M059J (cell line): ENCODE results near the gene RSRC1. TPM values are rescaled to one million over a fixed set of nuclear protein-coding genes. Genes with fewer than 3 reads are reported as not detected.
"Not testable (repeated sequence)": the region's sequence is repeated elsewhere in the genome, so short reads cannot be mapped to it uniquely, and the experiment has no call there.

Source experiments
- DNase-seq: peaks from one replicate; pipeline ENCODE4 v3.0.0-alpha.2; 2012; ENCODE audit warnings: low read depth
- total RNA-seq: library from RNA; depleted of rRNA; stranded (reverse); fragments of >200 nt; shearing (Covaris generic); gene quantifications from 2 replicates; pipeline ENCODE4 v1.2.3, GENCODE V29; 2014

RSRC1 gene
- total RNA-seq, 1 experiment from 2014 or later, result 61.0 TPM

- not testable (repeated sequence) for DNase-seq
Observed at GRCh38 chr3:158329696-158330441, 220.0 kb downstream of the RSRC1 start.

- DNase-seq, result peak; percentile 36
Observed at GRCh38 chr3:158330870-158331269, 221.0 kb downstream of the RSRC1 start.

- no peak for DNase-seq
Observed at GRCh38 chr3:158333736-158334135, 223.8 kb downstream of the RSRC1 start.

GRCh38 chr3:158337110-158337509 is 227.2 kb downstream of the RSRC1 start:
- DNase-seq, result no peak

GRCh38 chr3:158339638-158340037 is 229.7 kb downstream of the RSRC1 start:
- DNase-seq, result no peak

- DNase-seq, result not testable (repeated sequence)
Observed at GRCh38 chr3:158340951-158341350, 231.1 kb downstream of the RSRC1 start.

- peak; percentile 61 for DNase-seq
Observed at GRCh38 chr3:158347966-158348365, 238.1 kb downstream of the RSRC1 start.

- DNase-seq, result no peak
Observed at GRCh38 chr3:158350971-158351370, 241.1 kb downstream of the RSRC1 start.

GRCh38 chr3:158352551-158352950 is 242.7 kb downstream of the RSRC1 start:
- DNase-seq, result no peak

GRCh38 chr3:158354713-158355112 is 244.8 kb downstream of the RSRC1 start:
- no peak for DNase-seq

- DNase-seq, result no peak
Observed at GRCh38 chr3:158355623-158356588, 246.0 kb downstream of the RSRC1 start.

- DNase-seq, result no peak
Observed at GRCh38 chr3:158359339-158359738, 249.4 kb downstream of the RSRC1 start.

- DNase-seq, result no peak
Observed at GRCh38 chr3:158360756-158361448, 251.0 kb downstream of the RSRC1 start.

GRCh38 chr3:158368271-158368670 is 258.4 kb downstream of the RSRC1 start:
- DNase-seq, result no peak

- no peak for DNase-seq
Observed at GRCh38 chr3:158369279-158369678, 259.4 kb downstream of the RSRC1 start.

- DNase-seq, result no peak
Observed at GRCh38 chr3:158379517-158379916, 269.6 kb downstream of the RSRC1 start.

- DNase-seq, result peak; percentile 10
Observed at GRCh38 chr3:158381262-158381868, 271.5 kb downstream of the RSRC1 start.

GRCh38 chr3:158382479-158382878 is 272.6 kb downstream of the RSRC1 start:
- no peak for DNase-seq

- DNase-seq, result no peak
Observed at GRCh38 chr3:158384019-158384418, 274.1 kb downstream of the RSRC1 start.

GRCh38 chr3:158395421-158395820 is 285.5 kb downstream of the RSRC1 start:
- peak; percentile 40 for DNase-seq

GRCh38 chr3:158402590-158402989 is 292.7 kb downstream of the RSRC1 start:
- no peak for DNase-seq

- no peak for DNase-seq
Observed at GRCh38 chr3:158403013-158403412, 293.1 kb downstream of the RSRC1 start.
